ENCODE measurements around the gene TINAGL1. TPM values are rescaled to one million over a fixed set of nuclear protein-coding genes. Genes with fewer than 3 reads are reported as not detected.

The TINAGL1 gene
- total and polyA plus RNA-seq, 2 of the 13 experiments (the other 11 are each of a cell fraction or from before 2014, with no cell fraction given), result 24.7 to 76.8 TPM

Other genes starting within 250 kb of the TINAGL1 start
- 0.24 and 0.46 TPM in 2 replicates for gene FABP3, start 203.4 kb upstream of the TINAGL1 start, total RNA-seq (2016; rRNA removed; fragmentation: Illumina TruSeq; extraction: Trizol)
- 0.21 and 0.37 TPM in 2 replicates for gene FABP3, start 203.4 kb upstream of the TINAGL1 start, polyA plus RNA-seq (2011; rRNA removed)
- 3.0 and 4.8 TPM in 2 replicates for gene SERINC2, start 163.3 kb upstream of the TINAGL1 start, total RNA-seq (2016; rRNA removed; fragmentation: Illumina TruSeq; extraction: Trizol)
- 126 and 165 TPM in 2 replicates for gene SERINC2, start 163.3 kb upstream of the TINAGL1 start, polyA plus RNA-seq (2011; rRNA removed)
- not detected in 2 replicates for gene HCRTR1, start 41.2 kb downstream of the TINAGL1 start, total RNA-seq (2016; rRNA removed; fragmentation: Illumina TruSeq; extraction: Trizol)
- gene HCRTR1, start 41.2 kb downstream of the TINAGL1 start, polyA plus RNA-seq (2011; rRNA removed), result 0.05 TPM in 1 of 2 replicates, not detected in the other
- gene PEF1, start 68.4 kb downstream of the TINAGL1 start, total RNA-seq (2016; rRNA removed; fragmentation: Illumina TruSeq; extraction: Trizol), result 57.1 and 85.7 TPM in 2 replicates
- 57.8 and 69.0 TPM in 2 replicates for gene PEF1, start 68.4 kb downstream of the TINAGL1 start, polyA plus RNA-seq (2011; rRNA removed)
- gene COL16A1, start 127.5 kb downstream of the TINAGL1 start, total RNA-seq (2016; rRNA removed; fragmentation: Illumina TruSeq; extraction: Trizol), result 2.0 and 12.2 TPM in 2 replicates
- 4.3 and 5.1 TPM in 2 replicates for gene COL16A1, start 127.5 kb downstream of the TINAGL1 start, polyA plus RNA-seq (2011; rRNA removed)
- gene ADGRB2, start 187.8 kb downstream of the TINAGL1 start, total RNA-seq (2016; rRNA removed; fragmentation: Illumina TruSeq; extraction: Trizol), result 0.09 TPM in 1 of 2 replicates, not detected in the other
- gene ADGRB2, start 187.8 kb downstream of the TINAGL1 start, polyA plus RNA-seq (2011; rRNA removed), result 0.03 TPM in 1 of 2 replicates, not detected in the other
- 0.08 and 0.24 TPM in 2 replicates for gene SPOCD1, start 239.5 kb downstream of the TINAGL1 start, total RNA-seq (2016; rRNA removed; fragmentation: Illumina TruSeq; extraction: Trizol)
- gene SPOCD1, start 239.5 kb downstream of the TINAGL1 start, polyA plus RNA-seq (2011; rRNA removed), result 0.26 and 0.29 TPM in 2 replicates

Measured in HepG2 (cell line).